ENCODE measurements around the gene EXOC5.
"Not testable (repeated sequence)": the region's sequence is repeated elsewhere in the genome, so short reads cannot be mapped to it uniquely, and the experiment has no call there.

Gene EXOC5

DNA sequence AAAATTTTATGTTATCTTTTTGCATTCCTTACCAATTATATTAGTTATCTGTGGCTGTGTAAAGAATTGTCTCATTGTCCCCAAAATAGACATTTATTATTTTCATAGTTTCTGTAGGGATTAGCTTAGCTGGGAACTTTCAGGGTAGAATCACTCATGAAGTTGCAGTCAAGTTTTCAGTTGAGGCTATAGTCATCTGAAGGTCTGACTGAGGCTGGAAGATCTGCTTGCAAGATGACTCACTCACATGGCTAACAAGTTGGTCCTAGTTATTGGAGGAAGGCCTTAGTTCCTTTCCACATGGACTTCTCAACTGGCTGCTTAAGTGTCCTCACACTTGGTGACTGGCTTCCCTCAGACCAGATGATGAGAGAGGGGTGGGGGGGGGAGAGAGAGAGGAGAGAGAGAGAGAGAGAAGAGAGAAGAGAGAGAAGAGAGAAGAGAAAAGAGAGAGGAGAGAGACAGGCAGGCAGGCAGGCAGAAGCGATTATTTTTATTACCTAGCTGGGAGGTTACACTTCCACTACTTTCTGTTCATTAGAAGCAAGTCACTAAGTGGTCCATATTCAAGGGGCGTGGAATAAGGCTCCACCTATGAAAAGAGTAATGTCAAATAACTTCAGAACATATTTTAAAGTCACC, 6.4 kb upstream of the EXOC5 start:
- Mint-ChIP-seq H3K9me3 (no peaks in the 10 kb centered on the region), H3K36me3 (peaks cover 33% of the 10 kb centered on the region), H3K4me3 (no peak overlapping the region), H3K4me1 (peaks cover 44% of the 10 kb centered on the region), H3K27ac (no peak overlapping the region), H3K27me3 (no peaks in the 10 kb centered on the region)
- no peak for ATAC-seq

DNA sequence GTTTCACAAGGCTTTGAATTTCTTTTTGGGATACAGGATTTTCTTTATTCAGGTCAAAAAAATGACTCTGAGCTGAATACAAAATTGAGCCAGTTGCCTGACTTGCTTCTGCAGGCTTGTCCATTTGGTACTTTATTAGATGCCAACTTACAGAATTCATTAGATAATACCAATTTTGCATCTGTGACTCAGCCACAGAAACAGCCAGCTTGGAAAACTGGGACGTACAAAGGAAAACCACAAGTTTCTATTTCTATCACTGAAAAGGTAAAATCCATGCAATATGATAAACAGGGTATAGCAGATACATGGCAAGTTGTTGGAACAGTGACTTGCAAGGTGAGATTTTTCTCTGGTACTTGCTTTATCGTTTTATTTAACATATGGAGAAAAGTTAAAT, 5.8 kb upstream of the EXOC5 start:
- Mint-ChIP-seq H3K4me1 (peaks cover 47% of the 10 kb centered on the region), H3K4me3 (no peak overlapping the region), H3K9me3 (no peaks in the 10 kb centered on the region), H3K36me3 (peaks cover 29% of the 10 kb centered on the region), H3K27me3 (no peaks in the 10 kb centered on the region), H3K27ac (no peak overlapping the region)
- ATAC-seq, result no peak

- no peak for ATAC-seq
- Mint-ChIP-seq H3K4me1 (peaks cover 37% of the 10 kb centered on the region), H3K9me3 (no peaks in the 10 kb centered on the region), H3K4me3 (no peak overlapping the region), H3K36me3 (peaks cover 23% of the 10 kb centered on the region), H3K27ac (no peak overlapping the region), H3K27me3 (no peaks in the 10 kb centered on the region)
These were observed 4.5 kb upstream of the EXOC5 start for GRCh38 chr14:57273236-57273635.

- Mint-ChIP-seq H3K27me3 (no peaks in the 10 kb centered on the region), H3K4me3 (no peak overlapping the region), H3K27ac (no peak overlapping the region), H3K9me3 (no peaks in the 10 kb centered on the region), H3K36me3 (peaks cover 14% of the 10 kb centered on the region), H3K4me1 (peaks cover 62% of the 10 kb centered on the region)
- no peak for ATAC-seq
These were observed 2.6 kb downstream of the EXOC5 start for GRCh38 chr14:57266065-57266464.

GRCh38 chr14:57262117-57262516, 6.6 kb downstream of the EXOC5 start:
- Mint-ChIP-seq H3K4me1 (peaks cover 48% of the 10 kb centered on the region), H3K9me3 (peaks cover 4% of the 10 kb centered on the region), H3K27ac (no peak overlapping the region), H3K27me3 (no peaks in the 10 kb centered on the region), H3K36me3 (peaks cover 35% of the 10 kb centered on the region), H3K4me3 (no peak overlapping the region)
- ATAC-seq, result no peak

- Mint-ChIP-seq H3K9me3 (peaks cover 4% of the 10 kb centered on the region), H3K4me1 (peaks cover 47% of the 10 kb centered on the region), H3K27me3 (no peaks in the 10 kb centered on the region), H3K36me3 (peaks cover 40% of the 10 kb centered on the region), H3K27ac (no peak overlapping the region), H3K4me3 (no peak overlapping the region)
- ATAC-seq, result no peak
These were observed 7.1 kb downstream of the EXOC5 start for GRCh38 chr14:57261604-57262003.

DNA sequence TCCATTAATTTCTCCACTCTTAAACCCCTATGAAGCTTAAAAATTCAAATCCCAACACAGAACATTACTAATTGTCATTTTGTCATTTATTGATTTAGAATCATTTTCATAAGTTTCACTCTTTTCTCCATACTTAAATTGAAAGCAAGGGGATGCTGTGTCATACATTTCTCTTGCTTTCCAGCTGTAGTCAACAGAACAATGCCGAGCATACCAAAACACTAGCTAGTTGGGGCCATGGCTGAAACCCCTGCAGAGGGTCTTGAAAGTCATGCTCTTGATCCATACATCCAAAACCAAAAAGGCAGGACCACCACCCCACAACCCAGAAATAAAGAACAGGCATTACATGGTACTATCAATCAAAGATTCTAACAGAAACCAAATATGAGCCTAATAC, 9.0 kb downstream of the EXOC5 start:
- Mint-ChIP-seq H3K4me1 (peaks cover 55% of the 10 kb centered on the region), H3K27me3 (no peaks in the 10 kb centered on the region), H3K36me3 (peaks cover 45% of the 10 kb centered on the region), H3K27ac (no peak overlapping the region), H3K9me3 (peaks cover 4% of the 10 kb centered on the region), H3K4me3 (no peak overlapping the region)
- ATAC-seq, result no peak

- H3K27me3 Mint-ChIP-seq, H3K9me3 Mint-ChIP-seq, ATAC-seq, H3K27ac Mint-ChIP-seq, H3K4me3 Mint-ChIP-seq: not testable (repeated sequence)
- H3K4me1 Mint-ChIP-seq, result peaks cover 59% of the 10 kb centered on the region
- peaks cover 43% of the 10 kb centered on the region for H3K36me3 Mint-ChIP-seq
These were observed 10.5 kb downstream of the EXOC5 start for GRCh38 chr14:57258221-57258620.

DNA sequence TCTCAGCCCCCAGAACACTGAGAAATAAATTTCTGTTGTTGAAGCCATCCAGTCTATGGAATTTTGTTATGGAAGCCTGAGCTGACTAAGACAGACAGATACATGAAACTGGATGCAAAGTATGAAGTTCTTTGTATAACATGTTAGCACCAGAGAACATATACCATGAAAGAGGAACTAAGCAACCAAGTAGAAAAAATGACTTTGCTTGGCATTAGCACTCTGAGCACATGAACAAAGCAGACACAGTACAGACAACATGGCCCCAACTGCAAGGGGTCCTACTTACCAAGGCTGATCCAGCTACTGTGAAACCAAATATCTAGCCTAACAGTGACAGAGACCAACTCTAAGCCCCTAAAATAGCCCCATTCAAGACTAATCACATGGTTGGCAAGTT, 13.8 kb downstream of the EXOC5 start:
- Mint-ChIP-seq H3K9me3 (peaks cover 7% of the 10 kb centered on the region), H3K36me3 (peaks cover 46% of the 10 kb centered on the region), H3K4me1 (peaks cover 71% of the 10 kb centered on the region), H3K27me3 (no peaks in the 10 kb centered on the region), H3K4me3 (no peak overlapping the region), H3K27ac (peak overlapping the region; percentile 16)
- peak; percentile 62 for ATAC-seq

DNA sequence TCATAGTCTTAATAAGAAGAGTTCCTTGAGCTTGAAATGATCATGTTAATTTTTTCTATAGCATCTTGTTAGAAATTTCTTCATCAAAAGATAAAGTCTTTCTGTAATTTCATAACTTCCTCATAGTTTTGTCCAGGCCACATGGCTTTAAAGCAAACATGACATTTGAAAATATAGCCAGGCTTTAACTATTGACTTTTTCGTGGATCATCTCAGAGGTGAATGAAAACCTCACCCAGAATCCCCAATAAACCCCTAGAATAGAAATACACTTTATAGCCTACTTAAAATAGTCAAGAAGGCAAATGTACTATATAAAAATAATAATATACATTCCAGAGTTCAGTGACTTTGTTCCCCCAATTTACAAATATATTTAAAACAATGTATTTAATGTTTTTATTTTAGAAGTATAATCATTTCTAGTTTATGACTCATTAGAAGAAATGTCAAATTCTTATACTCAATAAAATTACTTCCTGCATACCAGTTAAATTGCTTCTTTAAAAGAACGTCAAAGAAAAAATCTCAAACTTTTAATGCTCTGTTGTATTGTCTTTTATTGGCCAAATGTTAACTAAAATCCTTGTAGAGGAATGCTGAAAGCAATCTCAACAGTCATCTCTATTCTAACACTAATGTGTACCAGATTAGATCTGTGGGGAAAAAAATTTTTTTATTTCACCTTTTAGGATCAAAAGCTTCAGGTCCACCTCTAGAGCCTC, 21.6 kb downstream of the EXOC5 start:
- H3K27me3 Mint-ChIP-seq, result no peaks in the 10 kb centered on the region
- H3K27ac Mint-ChIP-seq, result no peak overlapping the region
- H3K4me3 Mint-ChIP-seq, result no peak overlapping the region
- H3K36me3 Mint-ChIP-seq, result peaks cover 8% of the 10 kb centered on the region
- ATAC-seq, result no peak
- H3K9me3 Mint-ChIP-seq, result no peaks in the 10 kb centered on the region
- H3K4me1 Mint-ChIP-seq, result peaks cover 13% of the 10 kb centered on the region

GRCh38 chr14:57245941-57246340, 22.8 kb downstream of the EXOC5 start:
- no peak overlapping the region for H3K4me3 Mint-ChIP-seq
- no peaks in the 10 kb centered on the region for H3K9me3 Mint-ChIP-seq
- H3K4me1 Mint-ChIP-seq, result peaks cover 1% of the 10 kb centered on the region
- peaks cover 13% of the 10 kb centered on the region for H3K36me3 Mint-ChIP-seq
- ATAC-seq, result no peak
- H3K27ac Mint-ChIP-seq, result no peak overlapping the region
- H3K27me3 Mint-ChIP-seq, result no peaks in the 10 kb centered on the region

- H3K27ac Mint-ChIP-seq, result no peak overlapping the region
- H3K36me3 Mint-ChIP-seq, result peaks cover 6% of the 10 kb centered on the region
- no peaks in the 10 kb centered on the region for H3K9me3 Mint-ChIP-seq
- no peak overlapping the region for H3K4me3 Mint-ChIP-seq
- no peaks in the 10 kb centered on the region for H3K27me3 Mint-ChIP-seq
- no peaks in the 10 kb centered on the region for H3K4me1 Mint-ChIP-seq
- no peak for ATAC-seq
These were observed 24.6 kb downstream of the EXOC5 start for GRCh38 chr14:57244106-57244505.

DNA sequence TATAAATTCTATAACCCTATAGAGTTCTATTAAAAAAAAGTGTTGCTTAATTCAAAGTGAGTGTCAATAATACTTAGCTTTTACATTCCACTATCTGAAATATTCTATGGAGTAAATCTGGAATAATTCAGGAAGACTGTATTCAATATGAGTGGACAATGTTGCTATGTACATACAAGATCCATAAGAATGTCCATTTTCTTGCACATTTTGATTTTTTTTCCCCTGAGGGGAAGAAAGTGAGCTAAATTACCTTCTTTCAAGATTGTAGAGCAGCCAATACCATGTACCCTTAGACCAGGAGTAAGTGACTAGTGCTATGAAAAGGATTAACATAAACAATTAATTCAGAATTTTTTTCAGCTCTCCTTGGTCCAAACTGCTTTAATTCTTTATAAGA, 25.4 kb downstream of the EXOC5 start:
- Mint-ChIP-seq H3K4me3 (no peak overlapping the region), H3K36me3 (peaks cover 9% of the 10 kb centered on the region), H3K27ac (no peak overlapping the region), H3K4me1 (no peaks in the 10 kb centered on the region), H3K9me3 (no peaks in the 10 kb centered on the region), H3K27me3 (no peaks in the 10 kb centered on the region)
- ATAC-seq, result no peak

DNA sequence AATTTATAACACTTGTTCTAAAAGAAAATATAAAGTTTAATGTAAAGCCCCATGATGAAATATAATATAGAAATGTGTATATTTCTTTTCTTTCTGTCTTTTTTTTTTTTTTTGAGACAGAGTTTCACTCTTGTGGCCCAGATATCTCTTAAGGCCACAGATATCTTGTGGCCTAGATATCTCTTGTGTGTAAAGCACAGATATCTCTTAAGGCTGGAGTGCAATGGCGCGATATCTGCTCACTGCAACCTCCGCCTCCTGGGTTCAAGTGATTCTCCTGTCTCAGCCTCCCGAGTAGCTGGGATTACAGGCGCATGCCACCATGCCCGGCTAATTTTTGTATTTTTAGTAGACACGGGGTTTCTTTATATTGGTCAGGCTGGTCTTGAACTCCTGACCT, 28.6 kb downstream of the EXOC5 start:
- H3K9me3 Mint-ChIP-seq, H3K27me3 Mint-ChIP-seq, H3K4me1 Mint-ChIP-seq, H3K4me3 Mint-ChIP-seq, ATAC-seq, H3K27ac Mint-ChIP-seq: not testable (repeated sequence)
- H3K36me3 Mint-ChIP-seq, result peaks cover 16% of the 10 kb centered on the region

GRCh38 chr14:57232006-57232405, 36.7 kb downstream of the EXOC5 start:
- Mint-ChIP-seq H3K4me1 (no peaks in the 10 kb centered on the region), H3K36me3 (peaks cover 55% of the 10 kb centered on the region), H3K27me3 (no peaks in the 10 kb centered on the region), H3K27ac (no peak overlapping the region), H3K9me3 (peaks cover 5% of the 10 kb centered on the region), H3K4me3 (no peak overlapping the region)
- no peak for ATAC-seq

- not testable (repeated sequence) for H3K27me3 Mint-ChIP-seq, H3K27ac Mint-ChIP-seq, H3K9me3 Mint-ChIP-seq, H3K4me3 Mint-ChIP-seq, ATAC-seq, H3K4me1 Mint-ChIP-seq
- peaks cover 72% of the 10 kb centered on the region for H3K36me3 Mint-ChIP-seq
These were observed 40.4 kb downstream of the EXOC5 start for GRCh38 chr14:57228320-57228719.

All from stimulated activated memory B cell treated with anti-CD40 and anti-IgM and Interleukin-4, amounts not matched to agents 10 μg/mL and 1 μg/mL and 100 μg/mL, for 72 hours (primary cell).